H54 (cell line): ENCODE data around the gene PRDM15.

Experiments used
- DNase-seq: peaks from one replicate; pipeline ENCODE4 v3.0.0; 2011; ENCODE audit warnings: low spot score, mixed read lengths; ENCODE audit not compliant: insufficient read length
- FAIRE-seq: peaks from 3 replicates; lab custom pipeline; 2011; peaks lifted over from hg19 to GRCh38; lab: Jason Lieb, UNC
- POLR2A ChIP-seq: IDR thresholded peaks from 2 replicates; pipeline ENCODE4 v1.6.1; 2011; ENCODE audit warnings: low read depth, mild to moderate bottlenecking, low read length

PRDM15 gene

GRCh38 chr21:41776778-41777177 lies 102.4 kb downstream of the PRDM15 start:
- no peak for DNase-seq
- no peak for TF ChIP-seq POLR2A
- FAIRE-seq = no peak

GRCh38 chr21:41775149-41775472 lies 104.0 kb downstream of the PRDM15 start:
- no peak for DNase-seq
- no peak for TF ChIP-seq POLR2A
- no peak for FAIRE-seq

- FAIRE-seq (no peak), DNase-seq (no peak)
- no peak for TF ChIP-seq POLR2A
Measured at GRCh38 chr21:41774467-41775148, 104.5 kb downstream of the PRDM15 start.

- FAIRE-seq = no peak
- no peak for DNase-seq
- TF ChIP-seq POLR2A = no peak
Measured at GRCh38 chr21:41772351-41773080, 106.6 kb downstream of the PRDM15 start.

- DNase-seq = no peak
- no peak for FAIRE-seq
- no peak for TF ChIP-seq POLR2A
Measured at GRCh38 chr21:41771625-41771945, 107.6 kb downstream of the PRDM15 start.

- FAIRE-seq (no peak), DNase-seq (no peak)
- TF ChIP-seq POLR2A = no peak
Measured at GRCh38 chr21:41770901-41771624, 108.1 kb downstream of the PRDM15 start.

GRCh38 chr21:41769933-41770332 lies 109.2 kb downstream of the PRDM15 start:
- TF ChIP-seq POLR2A = no peak
- FAIRE-seq (no peak), DNase-seq (no peak)

- no peak for TF ChIP-seq POLR2A
- FAIRE-seq = no peak
Measured at GRCh38 chr21:41769521-41769920, 109.6 kb downstream of the PRDM15 start.

GRCh38 chr21:41769111-41769510 lies 110.0 kb downstream of the PRDM15 start:
- DNase-seq = no peak
- FAIRE-seq = no peak
- no peak for TF ChIP-seq POLR2A

More at GRCh38 chr21:41769521-41769920, 109.6 kb downstream of the PRDM15 start:
- no peak for DNase-seq

- DNase-seq (peak; percentile 90), FAIRE-seq (no peak)
Measured at GRCh38 chr21:41768437-41769042, 110.6 kb downstream of the PRDM15 start.

GRCh38 chr21:41767606-41768436 lies 111.3 kb downstream of the PRDM15 start:
- DNase-seq = peak; percentile 68
- no peak for TF ChIP-seq POLR2A
- FAIRE-seq = no peak

More at GRCh38 chr21:41768437-41769042, 110.6 kb downstream of the PRDM15 start:
- TF ChIP-seq POLR2A = no peak

- DNase-seq (no peak), FAIRE-seq (no peak)
- TF ChIP-seq POLR2A = no peak
Measured at GRCh38 chr21:41766883-41767605, 112.1 kb downstream of the PRDM15 start, which contains the start of gene RIPK4. RIPK4 (minus strand) TSS chr21:41767052; CDS start chr21:41767041, 11 bp downstream.
